NK-92 (cell line): ENCODE data around the gene EIF3F.

Source experiments
- DNase-seq: peaks from one replicate; lab custom pipeline; 2025; ENCODE audit not compliant: unreplicated experiment; lab: John Stamatoyannopoulos, UW

The EIF3F gene

DNA sequence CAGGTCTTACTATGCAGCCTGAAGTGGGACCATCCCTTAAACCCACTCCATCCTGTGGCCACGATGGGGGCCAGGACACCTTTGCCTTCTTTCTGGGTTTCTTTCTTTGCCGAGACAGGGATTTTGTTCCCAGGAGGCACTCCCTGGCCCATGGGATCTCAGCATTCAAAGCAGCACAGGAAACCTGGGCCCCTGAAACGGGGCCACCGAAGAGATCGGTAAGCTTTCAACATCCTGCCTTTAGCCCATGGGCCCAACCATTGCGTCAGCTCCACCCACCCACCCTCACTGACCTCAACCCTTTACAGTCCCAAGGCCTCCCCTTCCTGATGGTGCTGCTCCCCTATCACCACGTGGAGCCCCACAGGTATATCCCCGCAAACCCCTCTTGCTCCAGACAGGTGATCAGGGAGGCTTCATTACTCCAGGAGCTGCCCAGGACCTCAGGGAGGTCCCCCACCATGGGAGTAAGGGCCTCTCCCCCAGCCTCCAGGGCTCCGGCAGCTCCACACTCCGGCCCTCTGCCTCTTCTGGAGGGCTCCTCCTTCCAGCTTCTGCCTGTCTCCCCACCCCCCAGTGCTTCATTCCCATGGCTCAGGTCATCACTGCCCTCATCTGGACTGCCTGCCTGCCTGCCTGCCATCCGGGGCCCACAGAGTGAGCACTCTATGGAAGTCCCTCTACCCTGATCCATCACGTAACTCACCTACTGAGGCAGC lies 51.8 kb downstream of the EIF3F start:
- no peak for DNase-seq

DNA sequence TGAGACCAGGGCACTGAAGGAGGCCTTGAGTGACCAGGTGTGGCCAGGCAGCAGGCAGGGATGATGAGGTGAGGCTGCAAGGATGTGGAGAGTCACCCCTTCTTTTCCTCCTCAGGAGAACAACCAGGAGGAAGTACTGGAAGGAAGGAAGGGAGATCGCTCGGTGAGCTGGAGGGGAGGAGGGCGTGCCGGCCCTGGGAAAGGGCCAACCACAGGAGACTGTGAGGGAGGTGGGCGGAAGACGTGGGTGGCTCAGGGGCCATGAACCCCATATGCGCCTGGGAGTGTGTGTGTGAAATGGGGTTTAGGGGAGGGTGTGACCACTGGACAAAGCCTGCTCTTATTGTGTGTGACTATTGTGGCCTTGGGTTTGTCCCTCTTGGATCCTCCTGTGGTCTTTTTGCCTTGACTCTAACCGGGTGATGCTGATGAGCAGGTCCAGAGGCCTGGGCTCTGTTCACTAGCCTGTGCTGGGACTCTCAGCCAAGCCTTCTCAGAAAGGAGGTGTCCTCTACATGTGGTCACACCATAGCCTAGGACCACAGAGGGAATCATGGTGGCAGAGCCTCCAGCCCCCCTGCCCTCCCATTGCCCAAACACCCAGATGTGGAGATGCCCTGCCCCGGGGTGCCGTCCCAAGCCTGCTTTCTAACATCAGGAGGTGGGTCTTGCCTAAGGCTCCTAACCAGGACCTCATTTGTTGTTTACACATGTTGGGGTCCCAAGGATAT lies 52.6 kb downstream of the EIF3F start:
- DNase-seq: no peak

DNA sequence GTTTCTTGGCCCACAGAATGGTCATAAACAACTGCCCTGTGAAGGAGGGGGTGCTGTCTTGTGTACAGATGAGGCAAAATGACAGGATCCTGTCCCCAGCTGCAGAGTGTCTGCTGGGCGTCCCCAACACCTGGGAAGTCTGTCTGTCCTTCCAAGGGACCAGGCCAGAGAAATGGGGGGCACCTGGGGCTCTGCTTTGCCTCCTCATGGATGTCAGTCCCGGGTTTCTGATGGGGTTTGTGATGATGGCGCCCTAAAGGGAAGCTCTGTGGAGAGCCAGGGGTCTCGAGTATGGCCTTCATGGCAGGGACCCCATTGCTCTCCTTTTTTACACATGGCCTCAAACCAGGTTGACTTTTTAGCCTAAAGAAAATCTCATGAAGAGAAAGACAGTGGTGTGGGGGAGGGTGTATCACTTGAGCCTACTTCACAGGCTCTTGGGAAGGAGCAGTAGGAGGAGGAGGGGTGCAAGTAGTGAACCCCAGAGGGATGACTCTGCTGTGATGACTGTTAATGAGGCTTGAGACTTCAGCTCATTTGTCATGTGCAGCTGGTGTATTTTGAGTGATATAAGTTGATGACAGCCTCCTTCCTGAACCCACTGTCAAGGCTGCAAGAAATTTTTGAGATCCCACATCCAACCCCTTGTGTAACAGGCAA lies 53.3 kb downstream of the EIF3F start:
- DNase-seq: no peak

DNA sequence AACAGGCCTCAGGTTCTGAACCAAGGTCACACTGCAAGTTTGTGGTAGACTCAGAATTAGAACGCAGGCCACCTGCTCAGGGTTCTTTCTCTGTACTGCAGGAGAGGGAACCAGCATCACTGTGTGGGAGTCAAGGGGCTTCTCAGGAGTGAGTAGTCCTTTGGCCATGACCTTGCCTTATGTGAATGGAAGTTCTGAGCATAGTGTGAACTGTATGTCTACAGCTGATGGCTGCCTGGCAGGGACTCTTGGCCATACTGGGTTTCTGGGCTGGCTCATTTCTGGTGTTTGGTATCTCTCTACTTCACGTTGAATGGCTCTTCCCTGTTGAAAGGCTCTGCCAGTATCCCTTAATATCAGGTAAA lies 53.8 kb downstream of the EIF3F start:
- no peak for DNase-seq

DNA sequence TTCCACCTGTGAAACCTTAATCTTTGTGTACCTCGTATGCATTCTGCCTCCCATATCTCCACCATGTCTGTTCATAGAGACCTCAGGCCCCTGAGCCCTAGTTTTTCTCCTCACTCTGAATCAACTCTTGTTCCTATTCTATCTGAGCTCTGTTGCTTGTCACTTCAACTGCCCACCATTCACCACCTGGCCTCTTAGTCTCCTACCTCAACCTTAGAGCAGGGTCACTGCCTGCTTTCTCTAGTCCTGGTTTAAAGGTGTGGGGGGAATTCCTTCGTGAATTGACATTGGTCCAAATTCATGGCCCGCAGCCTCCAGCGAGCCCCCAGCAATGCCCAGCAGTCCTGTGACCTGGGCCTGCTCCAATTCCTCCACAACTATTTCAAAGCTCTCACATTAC lies 54.4 kb downstream of the EIF3F start:
- no peak for DNase-seq

DNA sequence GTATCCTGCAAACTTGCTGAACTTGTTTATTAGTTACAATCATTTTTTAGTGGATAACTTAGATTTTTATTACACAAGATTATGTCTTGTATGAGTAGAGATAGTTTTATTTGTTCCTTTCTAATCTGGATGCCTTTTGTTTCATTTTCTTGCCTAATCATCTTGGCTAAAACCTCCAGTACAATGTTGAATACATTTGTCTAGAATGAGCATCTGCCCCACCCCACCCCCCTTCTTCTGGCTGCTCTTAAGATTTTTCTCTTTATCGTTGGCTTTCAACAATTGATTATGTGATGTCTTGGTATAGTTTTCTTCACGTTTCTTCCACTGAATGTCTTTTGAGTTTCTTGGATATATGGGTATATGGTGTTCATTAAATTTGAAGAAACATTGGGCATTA lies 56.6 kb downstream of the EIF3F start:
- DNase-seq: no peak

DNA sequence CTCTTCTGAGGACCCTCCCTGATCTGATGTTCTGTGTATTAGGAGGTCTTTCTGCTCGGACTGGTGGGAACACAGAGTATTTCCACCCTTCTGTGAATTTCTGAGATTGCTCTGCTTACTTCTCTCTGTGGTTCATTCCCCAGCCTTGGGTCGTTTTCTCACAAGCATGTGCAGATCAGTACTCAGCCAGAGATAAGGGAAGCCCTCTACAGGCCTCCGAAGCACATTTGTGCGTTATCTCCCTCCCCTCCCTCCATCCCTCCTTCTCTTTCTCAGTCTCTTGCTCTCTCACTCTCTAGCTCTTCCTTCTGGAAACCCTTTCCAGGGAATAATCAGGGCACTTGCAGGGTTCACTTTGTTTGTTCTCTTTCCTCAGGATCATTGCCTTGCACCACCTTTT lies 58.7 kb downstream of the EIF3F start:
- no peak for DNase-seq

DNA sequence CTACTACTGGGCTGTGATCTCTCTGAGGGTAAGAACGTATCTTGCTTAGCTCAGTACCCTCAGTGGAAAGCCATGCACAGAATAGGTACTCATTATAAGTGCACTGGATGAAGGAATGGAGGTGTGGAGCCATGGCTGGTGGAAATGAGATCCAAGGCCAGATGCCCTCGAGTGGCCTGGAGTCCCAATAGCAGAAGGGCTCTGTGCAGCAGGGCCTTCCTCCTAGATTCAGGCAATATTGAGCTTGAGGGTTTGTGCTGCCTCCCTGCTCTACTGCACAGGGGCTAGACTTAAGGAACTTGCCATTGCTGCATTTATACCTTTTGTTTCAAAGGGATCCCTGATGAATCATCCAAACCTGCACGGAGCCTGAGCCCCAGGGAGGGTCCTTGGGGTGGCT lies 60.2 kb downstream of the EIF3F start:
- no peak for DNase-seq

DNA sequence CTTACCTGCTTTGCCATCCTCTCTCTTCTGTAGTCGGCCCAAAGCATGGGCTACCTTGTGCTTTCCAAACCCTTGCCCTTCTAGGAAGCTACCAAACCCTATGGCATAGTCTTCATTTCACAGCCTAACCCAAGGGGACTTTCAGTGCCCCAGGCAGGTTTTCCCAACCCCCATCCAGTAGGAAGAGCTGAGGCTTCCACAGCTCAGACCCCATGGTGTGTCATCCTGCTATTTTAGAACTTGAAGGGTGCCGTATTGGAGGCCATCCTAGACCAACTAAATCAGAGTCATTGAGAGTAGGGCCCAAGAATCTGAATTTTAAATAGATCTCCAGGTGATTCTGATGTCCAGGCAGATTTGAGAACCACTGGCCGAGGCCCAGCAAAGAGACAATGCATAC lies 61.9 kb downstream of the EIF3F start:
- no peak for DNase-seq
